GM21717 (cell line): ENCODE measurements around the gene PLA2G6.

ENCODE experiments used
- ATAC-seq: cut with Tn5 transposase; IDR thresholded peaks from one replicate; pipeline ENCODE4 v1.9.1; 2021; ENCODE audit warnings: mild to moderate bottlenecking, moderate library complexity; ENCODE audit not compliant: unreplicated experiment

Gene PLA2G6

DNA sequence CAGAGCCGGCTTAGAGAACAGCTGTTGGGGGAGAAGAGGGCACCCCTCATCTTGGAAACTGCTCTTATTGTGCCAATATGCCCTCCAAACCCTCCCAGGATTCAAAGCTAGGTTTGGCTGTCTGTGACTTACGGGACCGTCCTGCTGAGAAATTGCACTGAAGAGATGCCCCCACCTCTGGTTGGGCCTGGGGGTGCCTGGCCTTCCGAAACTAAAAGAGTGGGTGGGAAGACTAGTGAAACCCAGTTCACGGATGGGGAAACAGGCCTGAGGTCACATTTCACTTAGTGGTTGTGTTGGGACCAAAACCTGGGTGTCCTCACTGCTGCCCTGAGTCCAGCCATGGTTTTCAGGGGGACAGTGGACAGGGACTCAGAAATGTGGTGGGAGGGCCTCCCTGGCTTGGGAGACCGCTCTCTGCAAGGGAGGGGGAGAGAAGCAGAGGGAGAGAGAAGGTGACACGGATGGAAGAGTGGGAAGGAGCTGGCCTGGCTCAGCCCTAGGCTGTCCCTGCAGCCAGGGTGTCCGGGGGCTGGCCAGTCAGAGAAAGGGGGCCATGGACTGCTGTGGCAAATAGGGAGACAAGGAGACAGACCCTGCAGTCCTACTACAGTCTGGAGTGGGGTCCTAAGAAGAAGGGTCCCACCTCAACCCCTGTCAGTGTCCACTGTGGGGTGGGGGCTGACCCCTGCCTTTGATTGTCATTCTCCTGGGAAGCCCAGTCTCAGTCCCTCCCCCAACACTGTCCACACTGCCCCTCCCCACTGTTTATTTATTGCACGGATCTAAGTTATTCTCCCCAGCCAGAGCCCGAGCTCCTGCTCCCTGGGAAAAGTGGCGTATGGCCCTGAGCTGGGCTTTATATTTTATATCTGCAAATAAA, 33.8 kb upstream of the PLA2G6 start:
- no peak for ATAC-seq

DNA sequence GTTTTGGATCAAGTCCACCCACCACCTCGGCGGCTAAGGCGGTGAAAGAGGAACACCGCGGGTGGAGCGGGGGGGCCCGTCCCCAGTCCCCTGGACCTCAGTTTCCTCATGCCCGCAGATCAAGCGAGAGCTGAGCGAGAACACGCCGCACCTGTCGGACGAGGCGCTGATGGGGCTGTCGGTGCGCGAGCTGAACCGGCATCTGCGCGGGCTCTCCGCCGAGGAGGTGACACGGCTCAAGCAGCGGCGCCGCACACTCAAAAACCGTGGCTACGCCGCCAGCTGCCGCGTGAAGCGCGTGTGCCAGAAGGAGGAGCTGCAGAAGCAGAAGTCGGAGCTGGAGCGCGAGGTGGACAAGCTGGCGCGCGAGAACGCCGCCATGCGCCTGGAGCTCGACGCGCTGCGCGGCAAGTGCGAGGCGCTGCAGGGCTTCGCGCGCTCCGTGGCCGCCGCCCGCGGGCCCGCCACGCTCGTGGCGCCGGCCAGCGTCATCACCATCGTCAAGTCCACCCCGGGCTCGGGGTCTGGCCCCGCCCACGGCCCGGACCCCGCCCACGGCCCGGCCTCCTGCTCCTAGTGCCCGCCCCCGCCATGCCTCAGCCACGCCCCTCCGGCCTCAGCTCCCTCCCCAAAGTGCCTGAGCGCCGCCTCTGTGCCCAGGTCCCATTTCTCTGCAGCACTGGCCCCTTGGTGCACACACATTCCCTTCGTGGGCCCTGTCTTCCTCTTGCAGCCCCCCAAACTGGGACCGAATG, 32.8 kb upstream of the PLA2G6 start:
- no peak for ATAC-seq

DNA sequence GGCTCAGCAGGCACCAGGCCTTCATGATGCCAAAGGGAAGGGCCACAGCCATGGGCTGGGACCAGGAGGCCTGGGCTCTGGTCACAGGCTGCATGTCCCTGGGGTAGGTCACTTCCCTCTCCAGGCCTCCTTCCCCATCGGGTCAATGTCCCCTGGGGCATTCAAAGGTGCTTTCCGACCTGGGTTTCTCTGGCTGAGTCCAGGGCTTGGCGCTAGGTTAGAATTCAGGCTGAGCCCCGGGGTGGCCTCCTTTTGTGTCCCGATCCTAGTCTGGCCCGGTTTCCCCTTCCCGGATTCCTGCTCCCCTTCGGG, 32.3 kb upstream of the PLA2G6 start:
- no peak for ATAC-seq

DNA sequence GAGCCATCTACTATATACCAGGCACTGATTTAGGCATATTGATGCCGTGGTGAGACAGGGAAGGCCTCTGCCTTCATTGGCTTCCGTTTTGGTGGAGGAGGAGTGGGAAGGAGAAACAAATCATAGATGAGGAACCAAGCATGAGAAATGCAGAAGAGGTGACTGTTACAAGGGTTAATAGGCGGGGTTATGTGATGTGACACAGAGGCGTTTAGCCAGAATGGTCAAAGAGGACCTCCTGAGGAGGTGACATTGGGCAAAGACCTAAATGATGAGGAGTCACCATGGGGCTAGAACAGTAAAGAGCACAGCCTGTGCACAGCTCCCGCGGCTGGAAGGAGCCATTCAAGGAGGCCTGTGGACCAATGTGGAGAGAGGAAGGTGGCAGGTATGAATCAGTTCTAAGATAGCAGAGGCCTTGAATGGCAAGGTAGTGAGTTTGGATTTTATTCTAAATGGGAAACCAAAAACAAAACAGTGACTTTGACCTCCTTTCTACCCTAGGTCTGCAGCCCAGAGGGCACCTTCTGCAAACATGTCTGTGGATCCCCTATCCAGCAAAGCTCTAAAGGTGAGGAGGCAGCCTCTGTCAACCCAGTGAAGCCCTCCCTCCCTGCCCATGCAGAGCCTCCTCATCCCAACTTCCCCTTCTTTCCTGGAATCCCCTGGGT, 31.8 kb upstream of the PLA2G6 start:
- no peak for ATAC-seq

DNA sequence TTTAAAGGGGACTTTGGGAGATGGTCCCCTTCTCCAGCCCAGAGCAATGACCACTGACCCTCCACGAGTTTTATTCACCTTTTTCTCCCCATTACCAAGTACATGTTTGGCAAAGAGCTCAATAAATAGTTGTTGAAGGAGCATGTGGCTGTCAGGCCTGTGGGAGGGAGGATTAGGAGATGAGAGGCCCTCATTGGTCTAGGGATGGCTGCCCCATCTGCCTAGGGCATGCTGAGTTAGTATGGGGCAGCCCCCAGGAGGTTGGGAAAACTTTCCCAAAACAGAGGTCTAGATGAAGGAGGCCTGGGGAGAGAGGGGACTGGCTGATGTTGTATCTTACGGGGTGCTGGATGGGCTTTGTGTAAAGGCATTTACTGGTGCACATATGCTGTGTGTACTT, 30.8 kb upstream of the PLA2G6 start:
- no peak for ATAC-seq

DNA sequence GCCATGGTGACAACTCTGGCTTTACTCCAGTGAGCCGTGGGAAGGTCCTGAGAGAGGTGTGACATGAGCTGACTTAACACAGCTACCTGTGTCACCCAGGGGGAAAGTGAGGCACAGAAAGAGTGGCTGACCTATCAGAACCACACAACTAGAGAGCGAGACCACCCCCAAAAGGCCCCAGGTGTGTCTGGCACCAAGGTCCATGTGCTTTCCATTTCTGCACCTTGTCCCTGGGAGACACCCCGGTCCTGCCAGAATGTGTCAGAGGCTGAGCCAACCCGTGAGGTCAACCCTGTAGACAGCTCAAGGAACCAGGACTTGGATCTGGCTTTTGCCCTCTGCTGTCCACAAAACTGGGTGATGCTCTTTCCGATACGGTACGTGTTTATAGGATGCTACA, 29.9 kb upstream of the PLA2G6 start:
- no peak for ATAC-seq

DNA sequence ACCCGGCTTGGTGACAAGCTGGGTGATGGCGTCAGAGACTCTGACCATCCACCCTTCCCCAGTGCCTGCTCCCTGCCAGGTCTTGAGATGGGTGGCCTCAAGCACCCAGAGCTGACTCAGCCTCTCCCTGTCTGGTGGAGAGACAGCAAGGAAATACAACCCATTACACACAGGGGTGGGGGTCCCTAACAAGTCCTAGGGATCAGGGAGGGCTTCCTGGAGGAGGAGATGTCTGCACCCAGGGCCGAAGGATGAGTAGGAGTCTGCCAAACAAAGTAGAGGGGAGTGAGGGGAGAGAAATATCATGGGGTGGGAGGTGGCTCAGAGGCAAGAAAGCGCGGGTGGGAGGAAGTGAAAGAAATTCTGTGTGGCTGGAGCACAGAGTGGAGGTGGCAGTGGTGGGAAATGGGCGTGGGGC, 26.9 kb upstream of the PLA2G6 start:
- ATAC-seq = no peak

DNA sequence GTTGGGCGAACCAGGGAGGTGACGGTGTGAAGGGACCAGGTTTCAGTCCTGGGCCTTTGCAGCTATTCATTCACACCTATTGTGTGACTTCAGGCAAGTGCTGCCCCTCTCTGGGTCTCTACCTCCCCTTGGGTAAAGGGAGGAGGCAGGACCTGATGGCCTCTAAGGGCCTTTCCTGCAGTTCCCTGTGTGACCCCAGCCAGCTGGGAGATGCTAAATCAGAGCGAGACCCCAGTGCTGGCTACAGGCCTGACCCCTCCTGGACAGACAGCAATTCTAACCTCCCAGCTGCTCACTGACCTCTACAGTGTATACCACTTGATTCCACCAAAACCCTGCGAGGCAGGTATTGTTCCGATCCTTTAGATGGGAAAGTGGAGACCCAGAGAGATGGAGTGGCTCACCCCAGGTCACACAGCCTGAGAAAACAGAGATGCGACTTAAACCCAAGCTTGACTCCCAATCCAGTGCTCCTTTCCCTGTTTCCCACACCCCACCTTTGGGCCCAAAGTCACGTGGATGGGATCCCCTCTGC, 26.3 kb upstream of the PLA2G6 start:
- no peak for ATAC-seq

DNA sequence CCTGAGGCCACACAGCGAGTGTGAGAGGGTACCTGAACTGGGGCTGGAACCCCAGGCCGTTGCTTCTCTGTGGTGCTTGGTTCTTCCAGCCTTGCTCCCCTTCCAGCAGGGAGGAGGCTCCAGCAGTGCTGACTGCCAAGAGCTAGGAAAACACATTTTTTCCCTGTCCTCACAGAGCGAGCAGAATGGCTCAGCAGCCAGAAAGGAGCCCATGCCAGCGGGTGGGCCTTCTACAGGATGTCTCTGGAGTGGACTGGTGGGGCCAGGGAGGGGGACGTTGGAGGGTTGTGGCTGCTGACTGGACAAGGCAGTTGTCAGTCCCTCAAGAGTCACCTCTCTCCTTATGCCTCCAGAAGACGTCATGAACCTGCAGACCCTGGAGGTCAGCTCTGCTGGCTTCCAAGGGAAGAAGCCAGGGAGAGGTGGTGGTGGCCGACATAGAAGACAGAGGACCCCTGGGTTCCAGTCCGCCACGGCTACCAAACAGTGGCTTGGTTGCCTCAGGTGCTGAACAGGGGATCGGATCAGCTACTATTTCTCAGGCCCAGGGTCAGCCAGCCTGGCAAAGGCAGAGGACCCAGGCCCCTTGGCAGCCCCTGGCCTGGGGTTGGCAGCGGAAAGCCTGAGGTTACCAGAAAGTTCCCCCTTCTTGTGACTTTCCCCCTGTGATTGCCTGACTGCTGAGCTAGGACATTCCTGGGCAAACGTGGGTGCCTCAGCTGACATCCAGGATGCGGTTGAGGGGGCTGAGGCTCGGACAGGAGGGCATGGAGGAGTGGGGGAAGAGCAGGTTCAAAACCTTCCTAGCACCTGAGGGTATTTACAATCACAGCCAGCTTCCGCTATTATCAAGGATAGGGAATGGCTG, 23.9 kb upstream of the PLA2G6 start:
- no peak for ATAC-seq

DNA sequence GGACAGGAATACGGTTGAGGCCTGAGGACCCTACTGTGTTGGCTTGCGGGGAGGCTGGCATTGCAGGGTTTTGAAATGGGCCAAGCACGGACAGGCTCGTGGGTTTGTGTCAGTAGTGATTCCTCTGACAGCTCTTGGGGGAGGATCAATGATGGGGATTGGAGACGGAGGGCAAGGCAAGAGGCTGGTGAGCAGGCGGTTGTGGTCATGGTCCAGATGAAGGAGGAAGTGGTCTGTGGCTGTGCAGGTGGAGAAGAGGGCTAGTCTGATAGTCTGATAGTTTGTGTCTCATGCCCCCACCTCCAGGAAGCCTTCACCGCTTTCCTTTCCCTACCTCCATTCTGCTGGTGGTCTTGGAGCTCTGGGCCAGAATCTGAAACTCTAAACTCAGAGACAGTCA, 23.2 kb upstream of the PLA2G6 start:
- no peak for ATAC-seq

DNA sequence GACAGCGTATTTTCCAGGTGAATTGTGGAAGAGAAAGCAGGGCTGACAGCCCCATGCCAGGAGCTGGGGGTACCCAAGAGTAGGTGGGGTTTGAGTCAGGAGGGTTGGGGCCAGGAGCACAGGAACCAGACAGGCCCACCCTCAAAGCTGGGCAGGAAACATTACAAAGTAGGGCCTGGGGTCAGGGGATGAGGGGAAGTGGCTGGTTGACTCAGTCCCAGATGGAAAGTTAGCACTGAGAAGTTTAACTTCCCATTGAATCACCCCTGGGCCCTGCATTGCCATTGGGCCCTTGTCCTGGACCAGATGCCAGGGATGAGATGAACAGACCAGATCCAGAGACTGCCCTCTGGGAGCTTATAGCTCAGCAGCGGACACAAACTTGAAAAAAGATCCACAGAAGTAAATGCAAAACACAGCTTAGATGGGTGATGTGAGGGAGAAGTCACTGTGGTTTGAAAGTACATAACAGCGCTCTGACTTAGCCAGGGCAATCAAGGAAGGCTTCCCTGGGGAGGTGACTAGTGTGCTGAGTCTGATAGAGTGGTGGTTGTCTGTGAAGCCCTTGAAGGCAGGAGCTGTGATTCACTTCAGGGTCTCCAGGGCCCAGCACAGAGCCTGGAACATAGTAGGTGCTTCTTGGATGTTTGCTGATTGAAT, 22.4 kb upstream of the PLA2G6 start:
- no peak for ATAC-seq

DNA sequence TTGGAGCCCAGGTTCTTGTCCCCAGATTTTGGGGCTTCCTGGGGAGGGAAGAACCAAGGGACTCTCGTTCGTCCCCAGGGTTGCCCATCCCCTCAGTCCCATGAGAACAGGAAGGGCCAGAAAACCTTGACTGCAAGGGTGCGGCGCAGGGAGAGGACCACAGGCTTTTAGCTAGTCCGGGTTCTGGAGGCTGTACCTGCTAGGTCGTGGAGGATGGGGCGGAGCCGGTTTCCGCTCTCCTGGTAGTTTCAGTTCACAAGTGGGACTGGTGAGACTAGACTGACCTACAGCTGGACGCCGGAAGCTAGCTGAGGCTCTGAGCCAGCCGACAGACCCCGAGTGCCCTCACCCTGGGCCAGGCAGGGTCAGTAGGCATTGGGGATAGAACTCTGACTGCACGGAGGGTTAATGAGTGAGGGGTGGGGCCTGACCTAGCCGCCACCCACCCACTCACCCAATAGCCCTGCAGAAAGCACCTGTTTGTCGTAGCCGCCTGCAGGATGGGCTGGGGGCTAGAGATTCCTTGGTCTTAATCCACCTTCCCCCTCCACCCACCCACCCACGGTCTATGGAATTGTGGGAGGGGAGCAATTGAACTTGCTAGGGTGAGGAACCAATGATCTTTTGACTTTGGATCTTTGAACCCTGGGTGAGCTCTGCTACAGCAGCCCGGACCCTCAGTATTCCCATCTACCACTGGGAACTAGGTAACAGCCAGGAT, 21.6 kb upstream of the PLA2G6 start:
- no peak for ATAC-seq

DNA sequence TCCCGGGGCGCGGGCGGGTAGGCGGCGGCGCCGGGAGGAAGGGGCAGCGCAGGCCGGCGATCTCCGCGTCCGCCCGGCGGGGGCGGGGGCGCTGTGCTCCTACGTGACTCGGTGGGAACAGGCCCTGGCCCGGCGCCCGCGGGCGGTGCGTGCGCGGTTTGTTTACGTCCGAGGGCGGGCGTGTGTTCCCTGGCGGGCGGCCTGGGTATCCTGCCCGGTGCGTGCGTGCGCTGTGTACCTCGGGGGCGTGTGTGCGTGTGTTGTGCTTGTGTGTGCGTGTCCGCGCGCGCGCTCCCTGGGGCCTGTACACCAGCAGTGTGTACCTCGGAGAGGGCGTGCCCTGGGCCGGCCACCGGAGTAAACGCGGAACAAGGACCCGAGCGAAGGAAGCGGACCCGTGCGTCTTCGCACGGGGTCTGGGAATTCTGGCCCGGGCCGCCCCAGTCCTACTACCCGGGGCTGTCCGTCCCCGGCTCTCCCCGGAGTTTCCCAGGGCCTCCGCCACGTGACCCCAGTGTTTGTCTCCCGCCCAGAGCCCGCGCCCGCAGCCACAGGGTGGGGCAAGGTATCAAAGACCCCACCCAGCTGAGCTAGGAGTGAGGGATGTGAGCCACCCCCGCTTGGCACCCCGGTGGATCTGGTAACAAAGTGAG, 20.9 kb upstream of the PLA2G6 start:
- ATAC-seq = peak; percentile 23

DNA sequence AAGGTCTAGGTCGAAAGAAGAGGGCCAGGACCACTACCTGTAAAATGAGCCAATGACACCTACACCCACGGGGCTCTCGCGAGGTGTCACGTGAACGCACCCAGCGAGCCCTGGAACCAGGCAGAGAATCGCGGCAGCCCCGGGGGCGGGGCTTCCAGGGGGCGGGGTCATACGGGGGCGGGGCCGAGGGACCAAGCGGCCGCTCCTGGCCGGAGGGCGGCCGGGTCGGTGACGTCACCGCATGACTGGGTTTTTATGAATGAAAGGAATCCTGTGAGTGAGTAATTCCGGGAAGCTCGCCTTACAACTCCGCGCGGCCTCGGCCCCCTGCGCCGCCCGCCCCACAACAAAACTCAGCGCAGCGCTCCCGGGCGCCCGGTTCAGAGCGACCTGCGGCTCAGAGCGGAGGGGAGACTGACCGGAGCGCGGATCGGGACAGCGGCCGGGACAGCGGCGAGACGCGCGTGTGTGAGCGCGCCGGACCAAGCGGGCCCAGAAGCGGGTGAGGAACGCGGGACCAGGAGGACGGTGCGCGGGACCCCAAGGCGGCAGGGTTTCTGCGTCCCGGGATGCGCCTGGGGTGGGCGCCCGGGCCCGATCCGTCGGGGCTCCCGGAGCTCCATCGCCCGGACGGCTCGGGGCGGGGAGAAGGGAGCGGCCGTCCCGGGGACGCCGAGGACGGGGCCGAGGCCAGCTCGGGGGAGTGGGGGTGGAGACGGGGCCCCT, 20.2 kb upstream of the PLA2G6 start, which contains the start of gene MAFF:
MAFF (plus strand) TSS at position 284 of the 726 bp plus-strand sequence. CDS start 11,860 bp downstream, outside the sequence.
- peak; percentile 42 for ATAC-seq

DNA sequence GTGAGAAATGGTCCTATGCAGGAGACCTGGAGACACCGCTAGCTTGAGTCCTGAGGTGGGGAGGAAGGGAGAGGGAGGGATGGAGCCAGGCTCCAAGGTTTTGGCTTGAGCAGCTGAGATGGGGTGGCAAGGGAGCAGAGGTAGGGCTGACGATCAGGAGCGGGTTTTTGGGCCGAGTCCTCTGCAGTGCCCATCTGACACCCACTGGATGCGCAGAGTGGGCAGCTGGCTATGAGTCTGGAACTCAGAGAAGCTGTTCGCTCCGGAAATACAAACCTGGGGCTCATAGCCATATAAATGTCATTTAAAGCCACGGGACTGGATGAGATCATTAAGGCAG, 19.7 kb upstream of the PLA2G6 start:
- peak; percentile 7 for ATAC-seq

DNA sequence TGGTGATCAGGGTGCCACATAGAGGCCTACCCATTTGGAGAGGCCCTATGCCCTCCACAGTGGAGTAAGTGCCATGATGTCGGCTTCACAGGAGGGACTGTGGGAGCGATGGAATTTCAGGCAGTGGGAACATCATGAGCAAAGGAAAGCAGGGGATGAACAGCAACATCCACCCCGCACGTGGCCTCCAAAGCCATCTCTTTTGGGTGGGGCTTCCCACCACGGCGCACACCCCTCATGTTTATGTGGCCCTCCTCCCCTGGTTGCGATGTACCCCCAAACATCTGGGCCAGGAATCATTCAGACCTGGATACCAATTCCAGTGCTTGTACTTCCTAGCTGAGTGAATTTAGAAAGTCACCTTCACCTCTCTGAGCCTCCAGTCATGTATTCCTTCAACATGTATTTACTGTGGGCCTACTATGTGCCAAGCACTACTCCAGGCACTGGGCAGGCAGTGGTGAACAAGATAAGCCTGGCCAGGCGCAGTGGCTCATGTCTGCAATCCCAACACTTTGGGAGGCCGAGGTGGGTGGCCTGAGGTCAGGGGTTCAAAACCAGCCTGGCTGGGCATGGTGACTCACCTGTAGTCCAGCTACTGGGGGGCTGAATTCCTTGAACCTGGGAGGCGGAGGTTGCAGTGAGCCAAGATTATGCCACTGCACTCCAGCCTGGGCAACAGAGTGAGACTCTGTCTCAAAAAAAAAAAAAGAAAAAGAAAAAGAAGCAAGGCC, 18.4 kb upstream of the PLA2G6 start:
- ATAC-seq = no peak

DNA sequence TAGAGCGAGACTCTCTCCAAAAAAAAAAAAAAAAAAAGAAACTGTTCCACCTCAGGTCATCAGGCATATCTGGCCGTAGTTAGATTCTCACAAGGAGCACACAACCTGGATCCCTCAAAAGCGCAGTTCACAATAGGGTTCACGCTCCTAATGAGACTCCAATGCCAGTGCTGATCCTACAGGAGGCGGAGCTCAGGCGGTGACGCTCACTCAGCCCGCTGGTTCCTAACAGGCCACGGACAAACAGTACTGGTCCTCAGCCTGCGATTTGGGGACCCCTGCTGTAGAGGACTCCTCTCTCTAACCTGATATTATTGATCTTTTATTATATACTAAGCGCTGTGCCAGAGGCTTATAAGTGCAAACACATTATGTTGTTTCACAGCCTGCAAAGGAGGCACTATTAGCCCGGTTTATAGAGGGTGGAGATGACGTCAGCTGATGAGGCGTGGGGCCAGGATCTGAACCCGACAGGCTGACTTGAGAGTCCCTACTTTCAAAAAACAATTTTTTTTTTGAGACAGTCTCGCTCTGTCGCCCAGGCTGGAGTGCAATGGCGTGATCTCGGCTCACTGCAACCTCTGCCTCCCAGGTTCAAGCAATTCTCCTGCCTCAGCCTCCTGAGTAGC, 15.3 kb upstream of the PLA2G6 start:
- no peak for ATAC-seq
